Right lung (tissue), 5 donors: ENCODE results near the gene CR1. TPM values are rescaled to one million over a fixed set of nuclear protein-coding genes. Genes with fewer than 3 reads are reported as not detected.
A peak's percentile ranks its signal among the peaks of the same experiment; 100 is the strongest.
"Not testable (repeated sequence)": the region's sequence is repeated elsewhere in the genome, so short reads cannot be mapped to it uniquely, and the experiment has no call there.

Experiments
- DNase-seq, 2 donors: peaks; one replicate each; pipeline ENCODE4 v3.0.0-alpha.2; 2013
- polyA plus RNA-seq, 5 donors: library from polyadenylated mRNA; unstranded; fragments of 120-200 nt; gene quantifications; one replicate each; pipeline versions ENCODE4 v1.2.1 to v1.2.3, GENCODE V29; 2013; ENCODE audit warnings: inconsistent platforms in 1 of 5, low replicate concordance in 1 of 5; ENCODE audit not compliant: insufficient read length in 5 of 5, insufficient read depth in 1 of 5

Gene CR1
- polyA plus RNA-seq, 5 donors = 0.42 to 0.84 (median 0.73) TPM

- DNase-seq = no peak
Observed at GRCh38 chr1:207581496-207582153, 85.7 kb downstream of the CR1 start.

GRCh38 chr1:207589506-207589905 is 93.5 kb downstream of the CR1 start:
- not testable (repeated sequence) for DNase-seq

GRCh38 chr1:207591205-207591604 is 95.2 kb downstream of the CR1 start:
- DNase-seq = not testable (repeated sequence)

GRCh38 chr1:207594095-207594494 is 98.1 kb downstream of the CR1 start:
- DNase-seq = not testable (repeated sequence)

GRCh38 chr1:207603777-207604176 is 107.8 kb downstream of the CR1 start:
- DNase-seq = no peak

GRCh38 chr1:207605444-207606361 is 109.7 kb downstream of the CR1 start:
- DNase-seq = no peak

- no peak for DNase-seq
Observed at GRCh38 chr1:207606362-207606755, 110.4 kb downstream of the CR1 start.

- no peak for DNase-seq
Observed at GRCh38 chr1:207612762-207613161, 116.8 kb downstream of the CR1 start.

GRCh38 chr1:207619871-207620542 is 124.0 kb downstream of the CR1 start:
- peak; percentile 25 to 47 for DNase-seq

- no peak for DNase-seq
Observed at GRCh38 chr1:207620543-207620893, 124.6 kb downstream of the CR1 start.

GRCh38 chr1:207625504-207626071 is 129.6 kb downstream of the CR1 start:
- not testable (repeated sequence) for DNase-seq

GRCh38 chr1:207626972-207627337 is 131.0 kb downstream of the CR1 start:
- no peak for DNase-seq

GRCh38 chr1:207627496-207627895 is 131.5 kb downstream of the CR1 start:
- DNase-seq = no peak

GRCh38 chr1:207628776-207629175 is 132.8 kb downstream of the CR1 start:
- DNase-seq = no peak

- no peak for DNase-seq
Observed at GRCh38 chr1:207631137-207631536, 135.2 kb downstream of the CR1 start.

GRCh38 chr1:207633226-207633625 is 137.3 kb downstream of the CR1 start:
- DNase-seq = no peak

GRCh38 chr1:207633699-207634289 is 137.8 kb downstream of the CR1 start:
- DNase-seq = not testable (repeated sequence)

GRCh38 chr1:207634293-207634692 is 138.3 kb downstream of the CR1 start:
- DNase-seq = not testable (repeated sequence)

- not testable (repeated sequence) for DNase-seq
Observed at GRCh38 chr1:207635569-207636186, 139.7 kb downstream of the CR1 start.

- DNase-seq = not testable (repeated sequence)
Observed at GRCh38 chr1:207638487-207639145, 142.7 kb downstream of the CR1 start.

GRCh38 chr1:207639362-207639761 is 143.4 kb downstream of the CR1 start:
- DNase-seq = not testable (repeated sequence)
